T-helper 22 cell (primary cell): Measurements from ENCODE around the gene WNK4.

ENCODE experiments used
- DNase-seq: peaks from one replicate; pipeline ENCODE4 v3.0.0-alpha.2; 2020; ENCODE audit warnings: low read depth

WNK4 gene

DNA sequence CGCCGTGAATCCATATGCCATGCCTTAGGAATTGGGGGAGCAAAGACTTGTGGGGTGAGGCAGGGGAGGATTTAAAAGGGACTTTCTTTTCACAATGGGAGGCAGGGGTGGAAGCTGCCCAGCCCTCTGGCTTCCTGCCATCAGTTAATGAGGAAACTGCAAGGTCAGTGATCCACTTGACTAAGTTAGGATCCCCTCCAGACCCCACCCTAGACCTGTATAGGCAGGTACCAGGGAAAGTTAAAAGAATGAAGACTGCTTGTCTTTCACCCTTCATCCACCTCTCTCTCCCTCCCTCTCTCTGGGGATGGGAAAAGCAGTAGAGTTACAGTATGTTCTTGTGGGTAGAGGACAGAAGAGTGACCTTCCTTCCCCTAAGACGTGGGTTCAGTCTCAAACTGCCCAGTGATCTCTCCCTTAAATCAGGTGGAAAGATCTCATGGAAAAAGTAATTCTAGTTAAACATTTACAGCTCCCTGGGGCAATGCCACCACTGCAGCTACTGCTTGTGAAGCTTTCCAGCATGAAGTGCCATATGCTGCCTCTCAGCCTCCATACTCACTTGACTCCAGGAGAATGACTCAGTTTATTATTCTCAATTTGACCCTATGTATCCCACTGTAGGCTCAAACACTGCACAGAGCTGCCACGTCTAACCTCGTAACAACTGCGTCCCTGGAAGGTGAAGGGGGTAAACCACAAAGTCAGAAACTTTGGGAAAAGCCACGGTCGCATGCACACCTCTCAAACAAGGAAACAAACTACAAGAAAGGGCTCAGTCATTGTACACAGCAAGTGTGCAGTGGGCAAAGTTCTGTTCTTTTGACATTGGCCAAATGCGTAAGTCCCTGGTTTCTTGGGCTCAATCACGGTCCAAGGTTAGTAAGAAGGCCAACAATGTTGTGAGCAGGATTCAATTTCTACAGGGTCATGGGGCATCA is 16.9 kb downstream of the WNK4 start:
- DNase-seq: no peak

DNA sequence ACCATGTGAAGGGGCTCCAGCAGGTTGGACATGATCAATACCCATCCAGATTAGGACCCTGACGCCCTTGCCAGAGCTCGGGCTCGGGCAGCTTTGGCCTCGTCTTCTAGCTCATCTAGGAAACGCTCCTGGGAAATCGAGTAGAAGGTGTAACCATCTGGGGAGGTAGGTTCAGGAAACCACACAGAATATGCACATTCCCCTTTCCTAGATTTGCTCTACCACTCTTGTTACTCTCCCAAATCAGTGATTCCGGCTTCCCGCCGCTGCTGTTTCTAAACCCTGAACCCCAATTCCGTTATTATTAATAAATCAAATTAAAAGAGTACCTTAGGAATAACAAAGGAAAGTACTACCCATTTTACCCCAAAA is 17.6 kb downstream of the WNK4 start:
- DNase-seq: no peak

DNA sequence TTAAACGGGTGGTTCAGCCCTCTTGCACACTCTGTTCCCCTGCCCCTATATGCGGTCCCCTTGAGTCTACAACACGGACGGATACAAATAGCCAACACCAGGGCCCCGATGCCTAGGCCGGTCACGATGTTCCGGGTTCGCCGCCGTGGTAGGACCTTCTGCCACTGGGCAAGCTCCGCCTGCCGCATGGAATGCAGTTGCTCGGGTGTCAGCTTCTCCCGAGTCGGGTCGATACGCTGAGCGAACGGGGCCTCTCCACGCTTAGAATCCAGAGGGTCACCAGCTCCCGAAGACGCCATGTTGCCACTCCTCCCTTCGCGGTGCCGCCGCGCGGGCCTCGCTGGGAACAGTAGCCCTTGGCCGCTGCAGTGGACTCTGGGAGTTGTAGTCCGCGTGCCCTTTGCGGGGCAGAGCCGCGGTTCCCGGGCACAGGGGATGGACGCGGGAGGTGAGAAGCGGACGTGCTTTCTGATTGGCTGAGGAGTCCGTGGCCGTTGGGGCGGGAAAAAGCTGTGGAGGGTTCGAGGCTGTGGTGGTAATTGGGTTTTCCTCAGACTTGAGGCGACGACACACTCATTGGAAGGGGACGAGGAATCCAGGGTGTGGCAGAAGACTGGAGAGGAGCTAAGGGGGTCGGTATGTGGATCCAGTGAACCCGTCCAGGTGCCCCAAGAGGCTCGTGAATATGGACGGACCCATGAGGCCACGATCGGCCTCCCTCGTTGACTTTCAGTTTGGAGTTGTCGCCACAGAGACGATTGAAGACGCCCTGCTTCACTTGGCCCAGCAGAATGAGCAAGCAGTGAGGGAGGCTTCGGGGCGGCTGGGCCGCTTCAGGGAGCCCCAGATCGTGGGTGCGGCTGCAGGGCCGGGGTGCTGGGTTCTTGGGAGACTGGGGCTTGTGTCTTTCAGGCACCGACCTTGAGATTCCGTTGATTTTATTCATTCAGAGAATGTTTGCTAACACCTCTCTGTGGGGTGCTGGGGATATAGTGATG is 18.3 kb downstream of the WNK4 start, which contains the start of the genes CNTD1 and COA3:
Gene CNTD1 (plus strand): TSS at position 479 of the 998 bp plus-strand sequence. CDS start 207 bp downstream, at position 686.
Gene COA3 (minus strand): TSS at position 322 of the 998 bp plus-strand sequence. CDS start 23 bp downstream, at position 299.
- peak; percentile 44 for DNase-seq

DNA sequence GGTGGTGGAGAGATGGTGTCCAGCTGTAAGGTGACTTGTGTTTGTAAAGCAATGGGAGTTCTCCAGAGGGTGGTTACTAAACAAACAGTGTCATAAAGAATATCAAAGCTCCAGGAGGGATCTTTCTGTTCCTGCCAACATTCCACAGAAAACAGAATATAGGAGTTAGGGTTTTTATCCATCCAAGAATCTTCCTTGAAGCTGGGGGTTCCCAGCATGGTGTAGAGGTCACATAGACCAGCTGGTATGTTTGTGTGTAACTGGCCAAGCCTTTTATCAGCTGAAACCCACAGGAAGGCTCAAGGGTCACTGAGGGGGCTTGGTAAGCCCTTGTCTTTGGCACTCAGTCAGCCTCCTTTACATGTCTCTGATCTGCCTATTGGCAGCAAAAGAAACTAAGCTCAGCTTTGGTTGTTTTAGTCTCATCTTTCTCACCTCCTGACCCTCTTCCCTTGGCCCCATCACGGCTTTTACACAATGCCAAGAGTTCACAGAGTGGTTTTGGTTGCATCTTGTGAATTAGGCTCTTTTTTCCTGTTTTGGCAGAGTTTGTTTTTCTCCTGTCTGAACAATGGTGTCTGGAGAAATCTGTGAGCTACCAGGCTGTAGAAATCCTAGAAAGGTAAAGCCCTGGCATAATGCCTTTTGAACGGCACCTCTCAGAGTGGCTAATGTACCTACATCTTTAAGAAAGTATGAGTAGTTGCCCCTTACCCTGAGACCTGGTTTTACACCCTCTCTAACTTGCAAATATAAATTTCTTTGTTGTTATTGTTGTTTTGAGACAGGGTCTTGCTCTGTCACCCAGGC is 22.9 kb downstream of the WNK4 start:
- DNase-seq: no peak

DNA sequence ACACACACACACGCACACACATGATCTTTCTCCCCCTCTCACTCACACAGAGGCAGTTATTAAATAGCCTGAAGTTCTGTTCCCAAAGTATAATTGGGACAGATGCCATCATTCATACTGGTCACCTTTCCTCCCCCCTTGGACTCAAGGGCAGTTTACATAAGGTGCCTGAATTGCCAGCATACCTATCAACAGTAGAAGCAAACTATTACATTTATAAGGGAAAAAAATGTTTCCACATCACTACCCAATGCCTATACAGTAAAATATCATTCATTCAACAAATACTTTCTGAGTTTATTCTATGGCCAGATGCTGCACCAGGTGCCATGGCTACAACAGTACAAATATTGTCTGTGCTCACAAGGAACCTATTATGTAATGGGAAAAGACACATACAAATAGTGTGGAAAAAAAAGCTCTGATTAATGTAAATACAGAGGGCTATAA is 24.5 kb downstream of the WNK4 start:
- no peak for DNase-seq

DNA sequence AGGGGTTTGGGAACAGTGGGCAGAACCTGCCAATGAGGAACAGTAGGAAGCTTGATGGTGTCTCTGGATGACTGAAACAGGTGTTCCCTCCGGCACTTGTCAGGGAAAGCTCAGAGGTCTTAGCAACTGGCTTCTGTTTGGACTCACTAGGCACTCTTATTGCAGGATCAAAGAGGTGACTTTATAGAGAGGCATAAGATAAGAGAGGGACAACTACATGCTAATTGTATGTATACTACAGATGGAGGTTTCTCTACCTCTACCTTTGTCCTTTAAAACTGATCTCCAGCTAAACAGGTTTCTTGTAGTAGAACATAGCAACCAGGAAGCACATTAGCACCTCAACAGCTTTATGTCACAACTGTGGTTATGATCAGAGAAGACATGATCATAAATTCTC is 25.8 kb downstream of the WNK4 start:
- no peak for DNase-seq

DNA sequence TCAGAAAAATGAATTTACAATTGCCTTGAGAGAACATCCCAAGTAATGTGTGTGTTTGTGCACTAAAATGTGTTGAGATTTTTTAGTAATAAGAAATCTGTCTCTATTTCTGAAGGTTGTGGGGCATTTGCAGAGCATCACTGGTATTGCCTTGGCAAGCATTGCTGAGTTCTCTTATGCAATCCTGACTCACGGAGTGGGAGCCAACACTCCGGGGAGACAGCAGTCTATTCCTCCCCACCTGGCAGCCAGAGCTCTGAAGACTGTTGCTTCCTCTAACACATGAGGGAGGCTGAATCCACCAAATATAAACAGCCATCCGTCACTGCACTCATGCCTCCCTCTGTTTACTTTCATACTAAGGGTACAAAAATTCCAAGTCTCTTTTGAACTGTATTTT is 28.8 kb downstream of the WNK4 start:
- no peak for DNase-seq

DNA sequence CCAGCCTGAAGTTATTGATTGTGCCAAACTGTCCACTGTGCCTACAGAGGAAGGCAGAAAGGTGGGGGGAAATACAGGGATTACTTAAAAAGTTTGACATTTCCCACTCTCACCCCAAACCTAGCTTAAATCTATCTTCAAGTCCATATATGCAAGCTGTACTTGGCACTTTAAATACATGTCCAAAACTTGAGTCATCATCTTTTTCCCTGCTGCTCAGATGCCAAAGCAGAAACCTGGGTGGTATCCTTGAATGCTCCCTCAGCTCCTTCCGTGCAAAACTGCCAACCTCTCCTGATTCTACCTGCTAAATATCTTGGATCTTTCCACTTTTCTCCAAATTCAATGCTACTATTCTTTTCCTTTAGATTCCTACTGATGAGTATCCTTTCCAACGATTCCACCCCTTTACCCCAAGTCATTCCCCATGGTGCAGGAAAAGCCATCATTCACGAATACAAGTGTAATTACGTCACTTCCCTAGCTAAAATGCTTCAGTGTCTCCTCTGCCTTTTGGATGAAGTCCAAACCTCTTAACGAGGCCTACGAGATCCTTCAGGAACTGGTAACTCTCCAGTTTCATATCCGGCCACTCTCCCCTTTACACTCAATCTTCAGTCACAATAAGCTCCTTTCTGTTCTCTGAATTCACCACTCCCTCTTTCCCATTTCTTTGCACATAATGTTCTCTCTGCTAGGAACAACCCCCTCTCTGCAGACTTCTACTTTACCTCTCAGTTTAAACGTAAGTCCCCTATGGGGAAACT is 34.4 kb downstream of the WNK4 start:
- DNase-seq: no peak

DNA sequence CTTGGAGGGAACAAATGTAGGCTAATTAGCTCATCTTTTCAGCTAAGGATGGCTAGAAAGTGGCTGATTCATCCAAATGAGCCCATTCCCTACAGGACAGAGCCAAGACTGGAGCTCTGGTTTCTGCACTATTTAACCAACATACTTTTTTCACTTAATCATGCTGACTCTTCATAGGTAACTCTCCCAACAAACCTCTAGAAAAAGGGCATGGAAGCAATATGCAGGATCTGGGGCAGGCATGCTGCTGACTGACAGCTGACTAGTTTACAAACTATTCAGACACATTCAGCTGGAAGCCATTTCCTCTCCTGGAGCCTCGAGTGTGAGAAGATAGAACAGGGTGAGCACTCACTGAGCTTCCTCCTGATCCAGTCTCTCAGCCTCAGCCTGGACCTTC is 37.5 kb downstream of the WNK4 start:
- DNase-seq: no peak

DNA sequence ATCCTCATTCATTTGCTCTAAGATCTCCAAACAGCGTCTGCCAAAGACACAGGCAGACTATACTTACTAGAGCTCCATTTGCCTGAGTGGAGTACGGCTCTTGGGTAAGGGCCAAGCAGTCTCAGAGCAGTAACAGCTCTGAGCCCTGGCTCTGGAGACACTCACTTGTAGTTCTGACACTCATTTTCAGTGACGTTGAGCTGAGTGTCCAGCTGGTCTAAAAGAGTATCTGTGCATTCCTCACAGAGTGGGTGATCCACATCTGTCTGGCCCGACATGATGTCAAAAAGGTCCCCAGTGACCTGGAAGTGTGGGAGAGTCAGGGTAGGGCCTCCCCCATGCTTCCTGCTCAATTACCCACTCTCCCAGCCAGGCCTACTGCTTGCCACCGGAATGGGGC is 38.0 kb downstream of the WNK4 start:
- DNase-seq: no peak

DNA sequence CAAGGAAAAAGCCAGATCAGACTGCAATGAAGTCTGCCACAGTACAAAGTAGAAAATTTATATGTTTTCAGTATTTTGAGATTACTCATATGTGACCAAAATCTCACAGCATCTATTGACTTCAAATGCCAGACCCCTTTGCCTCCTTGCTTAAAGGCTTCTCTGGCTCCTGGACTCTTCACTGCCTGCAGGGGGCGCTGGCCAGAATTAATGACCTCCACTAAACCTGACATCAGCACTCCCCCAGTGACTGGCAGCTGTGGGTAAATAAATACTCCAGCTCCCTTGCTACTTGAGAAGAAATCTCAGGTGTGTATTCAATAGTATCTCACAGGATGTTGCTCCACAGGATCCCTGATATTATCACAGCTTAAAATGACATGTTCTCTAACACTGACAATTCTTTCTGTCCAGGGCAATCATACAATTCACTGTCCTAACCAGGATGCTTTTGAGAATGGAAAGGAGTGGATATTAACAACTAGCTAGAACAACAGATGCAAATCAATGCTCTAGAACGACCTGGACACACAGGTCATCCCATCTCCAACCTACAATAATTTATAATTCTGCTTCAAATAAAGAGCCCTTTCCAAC is 39.6 kb downstream of the WNK4 start:
- DNase-seq: peak; percentile 36

DNA sequence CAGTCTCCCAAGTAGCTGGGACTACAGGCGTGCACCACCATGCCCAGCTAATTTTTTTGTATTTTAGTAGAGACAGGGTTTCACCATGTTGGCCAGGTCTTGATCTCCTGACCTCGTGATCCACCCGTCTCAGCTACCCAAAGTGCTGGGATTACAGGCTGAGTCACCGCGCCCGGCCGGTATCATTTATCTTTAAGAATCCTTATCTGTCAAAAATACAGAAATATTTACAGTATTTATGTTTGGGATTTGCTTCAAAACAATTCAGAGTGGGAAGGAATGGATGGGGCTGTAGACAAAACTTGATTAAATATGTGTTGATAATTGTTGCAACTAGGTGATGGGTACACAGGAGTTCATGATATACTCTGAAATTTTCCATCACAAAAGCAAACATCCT is 40.8 kb downstream of the WNK4 start:
- no peak for DNase-seq

DNA sequence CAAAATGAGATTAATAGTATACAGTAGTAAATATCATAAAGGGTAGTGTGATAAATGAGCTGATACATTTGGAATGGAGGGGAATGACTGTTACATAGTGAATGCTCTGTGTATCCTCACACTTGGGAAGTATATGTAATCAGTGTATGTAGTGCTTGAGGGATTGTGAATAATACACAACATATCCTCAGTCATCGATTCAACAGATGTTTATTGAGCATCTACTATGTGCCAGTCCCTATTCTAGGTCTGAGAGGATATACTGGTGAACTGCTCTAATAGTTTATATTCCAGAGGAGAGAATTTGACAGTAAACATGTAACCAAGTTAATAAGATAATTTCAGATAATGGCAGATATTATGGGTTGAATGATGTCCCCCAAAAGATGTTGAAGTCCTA is 47.1 kb downstream of the WNK4 start:
- DNase-seq: no peak

DNA sequence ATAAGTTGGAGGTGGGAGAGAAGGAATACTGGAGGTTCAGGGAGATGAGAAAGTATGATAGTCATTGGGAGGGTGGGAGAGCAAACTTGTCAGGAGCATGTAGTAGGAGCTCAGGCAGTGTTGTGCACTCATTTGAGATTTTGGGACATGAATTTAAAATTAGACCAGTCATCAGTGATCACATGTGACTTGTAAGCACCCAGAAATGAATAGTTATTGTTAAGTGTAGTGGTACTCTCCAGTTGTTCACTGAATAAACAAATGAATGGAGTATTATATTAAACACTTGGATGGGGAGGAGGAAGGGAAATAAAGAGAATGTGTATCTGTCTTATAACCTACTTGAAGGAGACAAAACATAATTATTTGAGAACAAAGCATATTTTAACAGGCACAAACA is 50.6 kb downstream of the WNK4 start:
- no peak for DNase-seq

DNA sequence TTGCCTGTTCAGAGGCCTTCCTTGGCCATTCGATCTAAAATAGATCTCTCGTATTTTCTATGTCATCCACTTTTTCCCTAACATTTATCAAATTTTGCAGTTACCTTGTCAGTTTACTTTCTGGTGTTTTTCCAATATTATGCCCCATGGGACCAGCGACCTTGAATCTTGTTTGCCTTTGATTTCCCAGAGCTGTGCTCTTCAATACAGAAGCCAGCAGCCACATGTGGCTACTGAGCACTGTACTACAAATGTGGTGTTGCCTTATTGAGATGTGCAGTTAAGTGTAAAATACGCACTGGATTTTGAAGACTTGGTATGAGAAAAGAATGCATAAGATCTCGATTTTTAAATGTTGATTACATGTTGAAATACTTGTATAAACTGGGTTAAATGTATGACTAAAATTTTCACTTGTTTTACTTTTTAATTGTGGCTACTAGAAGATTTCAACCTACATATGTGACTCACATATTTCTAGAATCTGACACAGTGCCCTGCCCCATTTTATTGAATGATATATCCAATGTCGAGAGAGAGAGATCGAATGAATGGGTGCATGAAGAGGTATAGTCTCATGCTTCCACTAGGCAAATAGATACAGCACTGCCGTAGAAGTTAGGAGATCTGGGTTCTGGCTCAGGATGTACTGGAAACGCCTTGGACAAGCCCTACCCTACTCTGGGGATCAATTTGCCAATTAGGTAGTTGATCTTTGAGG is 52.0 kb downstream of the WNK4 start:
- DNase-seq: no peak

DNA sequence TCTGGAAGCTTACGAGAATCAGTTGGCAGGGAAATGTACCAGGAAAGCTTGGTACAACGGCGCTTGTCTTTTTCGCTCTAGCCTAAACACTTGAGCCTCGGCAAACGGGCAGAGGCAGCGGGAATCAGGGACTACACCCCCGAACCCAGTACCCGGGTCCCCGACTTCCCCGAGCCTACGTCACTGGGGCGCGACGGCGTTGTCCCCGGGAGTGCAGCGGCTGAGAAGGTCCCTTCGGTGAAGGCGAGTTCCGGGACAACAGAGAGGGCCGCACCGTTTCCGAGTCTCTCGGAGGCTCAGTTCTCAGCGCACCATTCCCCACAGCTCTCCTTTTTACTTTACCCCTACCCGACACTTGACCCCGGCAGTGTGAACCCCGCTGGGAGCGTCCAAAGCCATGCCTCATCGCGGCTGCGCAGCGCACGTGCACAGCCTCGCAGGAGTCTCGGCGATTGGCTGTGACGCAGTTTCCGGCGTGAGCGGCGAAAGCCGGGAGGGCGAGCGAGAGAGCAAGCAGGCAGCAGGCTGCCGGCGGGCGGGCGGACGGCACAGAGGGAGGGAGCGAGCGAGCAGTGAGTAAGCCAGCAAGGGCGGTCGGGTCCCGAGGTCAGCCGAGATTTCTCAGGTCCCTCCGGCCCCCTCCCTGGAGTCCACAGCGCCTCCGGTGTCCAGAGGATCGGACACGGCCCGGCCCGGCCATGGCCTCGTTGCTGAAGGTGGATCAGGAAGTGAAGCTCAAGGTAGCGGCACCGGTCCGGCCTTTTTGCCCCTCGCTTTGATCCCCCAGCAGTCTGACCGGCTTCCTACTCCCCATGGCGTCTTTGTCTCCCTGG is 52.7 kb downstream of the WNK4 start, which contains the start of gene PSME3:
Gene PSME3 (plus strand): TSS at position 464 of the 833 bp plus-strand sequence. CDS start 235 bp downstream, at position 699.
- DNase-seq: peak; percentile 83

DNA sequence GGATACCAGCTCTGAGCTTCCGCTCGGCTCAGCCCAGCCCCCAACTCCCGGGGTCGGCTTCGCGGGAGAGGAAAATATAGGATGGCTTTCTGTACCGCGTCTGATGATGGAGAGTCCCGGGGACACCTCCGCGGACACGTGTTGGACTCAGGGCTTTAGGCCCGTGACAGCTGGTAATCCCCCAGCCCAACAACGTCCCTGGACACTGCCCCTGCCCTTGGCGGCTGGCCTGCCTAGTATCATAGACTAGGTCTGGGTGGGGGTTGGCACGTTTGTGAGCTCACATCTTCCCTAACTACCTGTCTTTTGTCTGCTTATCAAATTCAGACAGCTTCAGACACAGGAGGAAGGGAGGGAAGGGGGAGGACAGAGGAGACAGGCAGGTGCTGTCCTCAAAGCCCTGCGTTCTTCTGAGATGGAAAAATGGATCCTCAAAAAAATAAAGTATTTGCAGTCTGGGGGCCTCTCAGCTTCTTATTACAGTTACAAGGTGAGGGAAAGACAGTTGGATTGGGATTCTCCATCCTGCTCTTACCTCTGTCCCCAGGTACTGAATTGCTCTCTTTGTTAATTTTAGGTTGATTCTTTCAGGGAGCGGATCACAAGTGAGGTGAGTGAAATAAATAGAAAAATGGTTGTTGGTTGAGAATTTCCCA is 53.5 kb downstream of the WNK4 start:
- DNase-seq: no peak

DNA sequence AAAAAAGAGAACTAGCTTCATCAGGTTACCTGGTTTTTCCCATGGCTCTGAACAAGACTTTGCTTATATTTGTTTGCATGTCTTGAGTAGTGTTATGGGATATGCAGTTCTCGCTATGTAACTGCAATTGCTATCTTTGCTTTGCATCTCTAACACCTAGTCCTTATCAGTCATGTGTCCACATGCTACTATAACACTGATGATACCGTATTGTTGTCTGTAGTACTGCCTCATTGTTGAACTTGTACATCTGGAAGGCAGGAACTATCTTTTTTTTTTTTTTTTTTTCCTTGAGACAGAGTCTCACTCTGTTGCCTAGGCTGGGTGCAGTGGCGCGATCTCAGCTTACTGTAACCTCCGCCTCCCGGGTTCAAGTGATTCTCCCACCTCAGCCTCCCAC is 55.3 kb downstream of the WNK4 start:
- no peak for DNase-seq
